NCI-H2081 treated with DMSO at 0.1 percent for 48 hours (cell line): ENCODE results near the gene CAD.

Experiments used
- DNase-seq: peaks from one replicate; lab custom pipeline; 2025; lab: John Stamatoyannopoulos, UW

CAD gene

DNA sequence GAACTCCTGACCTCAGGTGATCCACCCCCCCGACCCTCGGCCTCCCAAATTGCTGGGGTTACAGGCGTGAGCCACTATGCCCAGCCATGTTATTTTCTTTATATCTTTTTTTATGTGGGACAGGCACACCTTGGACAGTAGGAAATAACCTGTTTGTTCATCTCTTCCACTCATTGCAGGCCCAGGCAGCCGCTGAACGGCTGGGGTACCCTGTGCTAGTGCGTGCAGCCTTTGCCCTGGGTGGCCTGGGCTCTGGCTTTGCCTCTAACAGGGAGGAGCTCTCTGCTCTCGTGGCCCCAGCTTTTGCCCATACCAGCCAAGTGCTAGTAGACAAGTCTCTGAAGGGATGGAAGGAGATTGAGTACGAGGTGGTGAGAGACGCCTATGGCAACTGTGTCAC, 8.4 kb downstream of the CAD start:
- no peak for DNase-seq

DNA sequence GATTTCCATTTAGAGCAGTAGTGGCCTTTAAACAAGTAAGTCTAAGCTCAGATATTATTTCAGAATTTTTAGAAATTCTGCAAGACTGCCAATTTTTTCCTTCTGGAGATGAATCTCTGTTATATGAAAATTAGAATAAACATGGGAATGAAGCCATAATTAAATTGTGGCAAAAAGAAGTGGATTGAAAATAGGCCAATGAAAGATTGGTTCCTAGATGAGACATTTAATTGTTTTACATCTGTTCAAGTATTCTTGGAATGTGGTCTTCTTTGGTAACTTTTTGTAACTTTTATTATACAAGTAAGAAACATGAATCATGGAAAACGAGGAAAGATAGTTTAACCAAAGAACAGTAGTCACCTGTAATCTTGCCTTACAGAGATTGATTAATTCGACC, 10.3 kb downstream of the CAD start:
- DNase-seq: no peak

DNA sequence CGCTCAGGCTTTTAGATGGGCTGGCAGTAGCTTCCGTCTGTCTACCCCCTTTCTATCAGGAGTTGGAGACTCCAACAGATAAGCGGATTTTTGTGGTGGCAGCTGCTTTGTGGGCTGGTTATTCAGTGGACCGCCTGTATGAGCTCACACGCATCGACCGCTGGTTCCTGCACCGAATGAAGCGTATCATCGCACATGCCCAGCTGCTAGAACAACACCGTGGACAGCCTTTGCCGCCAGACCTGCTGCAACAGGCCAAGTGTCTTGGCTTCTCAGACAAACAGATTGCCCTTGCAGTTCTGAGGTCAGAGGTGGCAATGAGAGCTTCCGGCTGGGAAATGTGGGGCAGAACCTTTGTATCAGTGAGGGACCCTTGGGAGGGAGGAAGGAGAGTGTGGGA, 14.8 kb downstream of the CAD start:
- no peak for DNase-seq

DNA sequence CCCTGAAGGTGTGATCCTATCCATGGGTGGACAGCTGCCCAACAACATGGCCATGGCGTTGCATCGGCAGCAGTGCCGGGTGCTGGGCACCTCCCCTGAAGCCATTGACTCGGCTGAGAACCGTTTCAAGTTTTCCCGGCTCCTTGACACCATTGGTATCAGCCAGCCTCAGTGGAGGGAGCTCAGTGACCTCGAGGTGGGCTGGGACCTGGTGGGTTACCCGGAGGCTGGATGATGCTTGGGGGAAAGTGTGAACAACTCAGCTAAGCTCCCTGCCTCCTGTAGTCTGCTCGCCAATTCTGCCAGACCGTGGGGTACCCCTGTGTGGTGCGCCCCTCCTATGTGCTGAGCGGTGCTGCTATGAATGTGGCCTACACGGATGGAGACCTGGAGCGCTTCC, 16.2 kb downstream of the CAD start:
- DNase-seq: no peak

DNA sequence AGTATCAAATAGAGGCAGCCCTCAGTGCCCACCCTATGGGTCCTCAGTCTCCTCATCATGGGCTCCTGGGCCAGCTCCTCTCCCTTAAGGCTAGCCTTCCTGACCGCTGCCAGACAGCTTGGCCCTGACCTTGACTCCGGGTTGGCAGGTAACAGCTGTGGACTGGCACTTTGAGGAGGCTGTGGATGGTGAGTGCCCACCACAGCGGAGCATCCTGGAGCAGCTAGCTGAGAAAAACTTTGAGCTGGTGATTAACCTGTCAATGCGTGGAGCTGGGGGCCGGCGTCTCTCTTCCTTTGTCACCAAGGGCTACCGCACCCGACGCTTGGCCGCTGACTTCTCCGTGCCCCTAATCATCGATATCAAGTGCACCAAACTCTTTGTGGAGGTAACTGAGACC, 19.0 kb downstream of the CAD start:
- DNase-seq: no peak

DNA sequence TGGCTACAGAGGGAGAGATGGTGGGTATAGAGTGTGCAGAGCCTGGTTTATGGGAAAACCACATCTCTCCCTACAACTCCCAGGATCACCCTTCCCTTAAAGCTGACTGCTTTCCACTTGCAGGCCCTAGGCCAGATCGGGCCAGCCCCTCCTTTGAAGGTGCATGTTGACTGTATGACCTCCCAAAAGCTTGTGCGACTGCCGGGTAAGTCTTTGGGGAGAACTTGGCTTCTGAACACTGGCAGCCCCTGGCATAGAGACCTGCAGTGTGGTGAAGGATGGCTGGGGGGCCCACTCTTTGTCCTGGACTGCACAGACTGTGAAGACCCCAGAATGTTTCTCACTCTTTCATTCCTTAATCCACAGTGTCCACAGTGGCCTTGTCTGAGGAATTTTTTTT, 19.5 kb downstream of the CAD start:
- no peak for DNase-seq

DNA sequence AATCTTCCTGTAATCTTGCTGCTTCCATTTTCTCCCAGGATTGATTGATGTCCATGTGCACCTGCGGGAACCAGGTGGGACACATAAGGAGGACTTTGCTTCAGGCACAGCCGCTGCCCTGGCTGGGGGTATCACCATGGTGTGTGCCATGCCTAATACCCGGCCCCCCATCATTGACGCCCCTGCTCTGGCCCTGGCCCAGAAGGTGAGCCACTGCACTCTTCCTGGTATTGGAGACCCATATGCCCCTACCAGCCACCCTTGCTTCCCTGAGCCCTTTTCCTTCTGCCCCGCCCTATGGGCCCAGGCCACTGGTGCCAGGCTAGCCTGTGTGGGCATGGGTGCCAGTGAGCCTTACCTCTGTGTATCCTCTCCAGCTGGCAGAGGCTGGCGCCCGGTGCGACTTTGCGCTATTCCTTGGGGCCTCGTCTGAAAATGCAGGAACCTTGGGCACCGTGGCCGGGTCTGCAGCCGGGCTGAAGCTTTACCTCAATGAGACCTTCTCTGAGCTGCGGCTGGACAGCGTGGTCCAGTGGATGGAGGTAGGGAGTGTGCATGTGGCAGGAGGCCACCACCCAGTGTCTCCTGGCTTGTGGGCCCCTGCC, 20.3 kb downstream of the CAD start:
- DNase-seq: no peak

DNA sequence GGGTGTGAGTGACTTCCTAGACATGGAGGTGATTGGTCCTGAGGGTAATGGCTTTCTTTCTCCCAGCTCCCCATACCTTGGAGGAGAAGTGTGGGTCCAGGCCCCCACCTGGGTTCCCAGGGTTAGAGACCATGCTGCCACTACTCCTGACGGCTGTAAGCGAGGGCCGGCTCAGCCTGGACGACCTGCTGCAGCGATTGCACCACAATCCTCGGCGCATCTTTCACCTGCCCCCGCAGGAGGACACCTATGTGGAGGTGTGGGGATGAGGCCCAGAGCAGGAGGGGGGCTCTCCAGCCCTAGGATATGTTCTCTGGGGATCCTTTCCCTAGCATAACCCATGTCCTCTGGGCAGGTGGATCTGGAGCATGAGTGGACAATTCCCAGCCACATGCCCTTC, 21.8 kb downstream of the CAD start:
- no peak for DNase-seq

DNA sequence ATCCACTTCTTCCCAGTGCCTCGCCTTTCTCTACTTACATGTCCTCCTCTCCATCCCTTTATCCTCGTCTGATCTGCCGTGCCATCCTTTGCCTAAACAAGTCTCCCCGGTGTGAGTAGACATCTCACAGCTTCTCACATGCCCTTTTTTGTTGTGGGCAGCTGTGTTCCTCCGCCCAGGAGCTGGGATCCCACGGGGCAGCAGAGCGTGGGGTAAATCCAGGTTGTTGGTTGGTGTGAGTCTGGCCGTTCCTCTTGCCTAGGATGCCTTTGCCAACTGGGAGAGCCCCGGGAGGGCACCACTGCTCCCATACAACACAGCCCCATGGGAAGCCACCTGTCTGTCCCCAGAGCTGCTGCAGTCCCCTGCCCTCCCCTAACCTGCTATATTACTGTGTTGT, 23.2 kb downstream of the CAD start:
- DNase-seq: no peak

DNA sequence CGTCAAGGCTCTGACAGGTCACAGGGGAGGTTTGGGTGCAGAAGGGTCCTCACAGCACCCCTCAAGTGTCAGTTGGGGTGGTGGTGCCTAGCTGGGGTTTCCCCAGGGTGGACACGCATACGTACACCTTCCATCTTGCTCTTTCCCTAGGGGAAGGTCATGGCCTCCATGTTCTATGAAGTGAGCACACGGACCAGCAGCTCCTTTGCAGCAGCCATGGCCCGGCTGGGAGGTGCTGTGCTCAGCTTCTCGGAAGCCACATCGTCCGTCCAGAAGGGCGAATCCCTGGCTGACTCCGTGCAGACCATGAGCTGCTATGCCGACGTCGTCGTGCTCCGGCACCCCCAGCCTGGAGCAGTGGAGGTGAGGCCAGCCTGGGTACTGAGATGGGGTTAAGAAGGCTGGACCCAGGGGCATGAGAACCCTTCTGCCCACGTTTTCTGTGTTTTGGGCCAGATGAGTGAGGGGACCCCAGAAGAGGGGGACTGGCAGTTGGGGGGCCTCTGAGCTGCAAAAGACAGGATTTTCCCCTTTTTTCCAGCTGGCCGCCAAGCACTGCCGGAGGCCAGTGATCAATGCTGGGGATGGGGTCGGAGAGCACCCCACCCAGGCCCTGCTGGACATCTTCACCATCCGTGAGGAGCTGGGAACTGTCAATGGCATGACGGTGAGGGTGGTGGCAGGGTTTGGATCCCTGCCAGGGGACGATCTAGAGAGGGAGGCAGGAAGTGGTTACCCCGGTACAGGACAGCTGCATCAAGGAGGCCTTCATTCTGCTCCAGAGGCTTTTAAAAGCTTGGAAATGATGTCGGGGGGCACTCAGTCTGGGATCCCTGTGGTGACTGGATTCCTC, 24.8 kb downstream of the CAD start:
- DNase-seq: no peak

DNA sequence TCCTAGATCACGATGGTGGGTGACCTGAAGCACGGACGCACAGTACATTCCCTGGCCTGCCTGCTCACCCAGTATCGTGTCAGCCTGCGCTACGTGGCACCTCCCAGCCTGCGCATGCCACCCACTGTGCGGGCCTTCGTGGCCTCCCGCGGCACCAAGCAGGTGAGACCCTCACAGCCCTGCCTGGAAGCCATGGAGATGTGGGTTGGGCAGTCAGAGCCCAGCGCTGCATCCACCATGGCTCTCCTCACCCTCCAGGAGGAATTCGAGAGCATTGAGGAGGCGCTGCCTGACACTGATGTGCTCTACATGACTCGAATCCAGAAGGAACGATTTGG, 25.4 kb downstream of the CAD start:
- no peak for DNase-seq

DNA sequence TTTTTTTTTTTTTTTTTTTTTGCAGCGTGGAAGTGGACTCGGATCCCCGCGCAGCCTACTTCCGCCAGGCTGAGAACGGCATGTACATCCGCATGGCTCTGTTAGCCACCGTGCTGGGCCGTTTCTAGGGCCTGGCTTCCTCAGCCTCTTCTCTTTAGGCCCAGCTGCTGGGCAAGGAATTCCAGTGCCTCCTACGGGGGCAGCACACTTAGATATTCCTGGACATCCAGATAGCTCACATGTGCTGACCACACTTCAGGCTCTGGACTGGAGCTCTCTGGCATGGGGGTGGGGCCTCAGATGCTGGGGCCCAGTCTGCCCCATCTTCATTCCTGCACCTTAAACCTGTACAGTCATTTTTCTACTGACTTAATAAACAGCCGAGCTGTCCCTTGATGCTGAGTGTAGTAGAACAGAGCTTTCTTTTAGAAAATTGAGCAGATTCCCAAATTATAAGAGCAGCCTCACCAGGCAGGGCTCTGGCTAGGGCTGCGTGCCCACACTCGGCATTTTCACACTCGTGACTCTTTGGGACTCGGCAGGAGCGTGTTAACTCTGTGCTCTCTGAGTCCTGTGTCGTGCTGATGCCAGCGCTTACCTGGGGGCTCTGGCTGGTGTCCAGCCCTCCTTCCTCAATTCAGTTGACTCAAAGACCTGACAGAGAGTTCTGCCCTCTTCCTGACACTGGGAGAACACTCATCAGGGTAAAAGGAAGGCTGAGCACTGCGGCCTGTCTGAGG, 26.4 kb downstream of the CAD start:
- DNase-seq: no peak

DNA sequence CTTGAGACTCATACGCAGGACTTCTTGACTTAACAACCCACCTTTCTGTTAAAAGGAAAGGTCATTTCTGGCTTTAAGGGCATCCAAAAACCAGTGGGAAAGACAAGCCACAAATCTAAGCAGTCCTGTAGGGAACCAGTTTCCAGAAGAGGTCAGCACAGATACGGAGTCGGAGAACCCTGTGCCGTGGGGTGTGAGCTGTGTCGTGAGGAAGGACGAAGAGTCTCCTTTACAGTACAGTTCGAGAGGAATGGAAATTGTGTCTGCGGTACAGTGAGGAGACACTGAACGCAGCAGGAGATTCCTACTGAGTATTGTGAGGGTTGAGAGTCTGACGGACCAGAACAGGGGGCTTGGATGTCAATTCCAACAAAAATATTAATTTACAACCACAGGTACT, 27.9 kb downstream of the CAD start:
- DNase-seq: no peak

DNA sequence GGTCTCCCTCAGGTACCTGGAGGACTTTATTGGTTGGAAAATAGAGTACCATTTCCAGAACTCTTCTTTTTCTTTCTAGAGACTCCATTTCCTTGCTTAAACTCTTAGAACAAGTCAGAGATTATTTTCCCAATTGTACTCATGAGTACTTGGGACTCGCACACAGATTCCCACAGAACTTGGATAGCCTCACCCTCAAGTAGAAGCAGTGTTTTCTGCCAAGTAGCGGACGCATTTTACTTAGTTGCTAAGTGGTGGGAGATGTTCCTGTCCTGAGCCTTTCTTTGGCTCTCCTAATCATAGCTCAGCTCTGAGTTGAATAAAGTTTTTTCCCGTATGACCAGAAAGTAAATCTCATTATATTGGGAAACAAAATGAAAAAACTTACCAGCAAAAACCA, 28.5 kb downstream of the CAD start:
- no peak for DNase-seq

DNA sequence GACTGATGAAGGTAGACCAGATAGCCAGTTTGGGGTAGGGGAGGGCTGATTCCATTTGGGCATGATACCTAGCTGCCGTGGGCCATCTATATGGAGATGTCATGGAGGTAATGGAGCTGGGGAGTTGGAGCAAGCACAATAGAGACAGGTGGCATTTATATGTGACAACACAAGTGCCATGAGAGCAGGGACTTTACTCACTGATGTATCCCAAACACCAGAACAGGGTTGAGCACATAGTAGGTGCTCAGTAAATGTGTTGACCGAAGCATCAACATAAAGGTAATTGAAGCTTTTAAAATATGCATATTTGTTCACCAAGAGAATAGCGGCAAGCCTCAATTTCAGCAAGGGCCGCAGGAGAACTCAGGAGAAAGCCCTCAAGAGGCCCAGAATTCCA, 30.7 kb downstream of the CAD start:
- DNase-seq: no peak

DNA sequence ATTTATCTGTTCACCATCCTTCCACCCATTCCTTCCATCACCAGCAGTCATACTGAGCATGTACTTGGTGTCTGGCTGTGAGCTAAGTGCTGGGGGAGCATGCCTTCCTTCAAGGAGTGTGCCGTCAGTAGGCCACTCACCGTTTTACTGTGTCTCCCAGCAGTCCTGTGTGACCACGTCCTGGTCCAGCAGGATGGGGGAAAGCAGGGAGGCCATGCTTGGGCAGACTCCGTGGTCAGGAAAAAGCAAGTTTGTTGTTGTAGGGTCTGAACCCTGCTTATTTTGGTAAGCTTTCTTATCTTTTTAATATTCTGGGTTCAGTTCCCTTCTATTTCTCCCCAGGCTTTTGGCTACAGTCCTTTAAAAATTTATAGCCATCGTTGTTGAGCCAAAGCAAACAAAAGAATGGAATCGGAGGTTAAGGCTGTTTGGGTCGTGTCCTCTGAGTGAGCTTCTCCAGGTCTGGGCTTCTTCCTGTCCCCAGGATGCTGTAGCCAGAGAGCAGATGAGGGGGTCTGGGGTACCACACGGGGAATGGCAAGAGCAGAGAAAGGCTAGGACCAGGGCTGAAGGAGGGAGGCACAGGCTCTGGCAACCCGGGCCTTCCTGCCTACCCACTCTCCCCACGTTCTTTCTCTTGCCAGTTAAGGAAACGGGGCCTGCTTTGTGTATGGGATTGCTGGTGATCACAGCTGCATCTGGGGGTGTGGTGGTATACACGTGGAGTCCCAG, 32.2 kb downstream of the CAD start:
- DNase-seq: no peak

DNA sequence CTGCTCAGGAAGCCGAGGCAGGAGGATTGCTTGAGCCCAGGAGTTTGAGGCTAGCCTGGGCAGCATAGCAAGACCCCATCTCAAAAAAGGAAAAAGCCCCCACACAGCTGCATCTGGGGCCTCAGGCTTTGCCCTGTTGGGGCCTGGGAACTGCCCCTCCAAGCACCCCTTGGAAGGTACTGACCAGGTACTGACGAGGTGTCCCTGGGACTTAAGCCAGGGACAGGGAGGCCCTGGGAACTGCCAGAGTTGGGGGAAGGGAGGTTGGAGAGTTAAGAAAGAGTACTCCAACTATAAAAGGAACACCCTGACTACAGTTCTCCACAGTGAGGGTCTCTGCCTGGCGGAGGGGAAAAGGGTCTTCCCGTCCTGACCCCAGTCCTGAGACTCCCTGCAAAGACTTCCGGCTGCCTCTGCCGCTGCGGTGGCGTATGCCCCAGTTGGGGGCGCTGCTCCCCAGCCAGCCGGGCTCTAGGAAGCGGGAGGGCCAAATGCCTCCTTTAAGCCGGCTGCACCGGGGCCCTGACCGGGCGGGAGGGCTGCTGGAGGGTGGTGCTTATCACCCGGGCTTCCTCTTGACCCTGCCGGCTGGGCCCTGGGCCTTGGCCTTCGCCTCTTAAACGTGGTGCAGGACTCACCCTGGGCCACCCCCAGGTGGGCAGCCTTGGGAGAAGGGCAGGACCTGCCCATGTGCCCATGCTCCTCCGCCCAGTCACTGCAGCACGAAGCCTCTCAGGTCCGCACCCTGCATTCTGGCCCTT, 32.9 kb downstream of the CAD start:
- DNase-seq: no peak

DNA sequence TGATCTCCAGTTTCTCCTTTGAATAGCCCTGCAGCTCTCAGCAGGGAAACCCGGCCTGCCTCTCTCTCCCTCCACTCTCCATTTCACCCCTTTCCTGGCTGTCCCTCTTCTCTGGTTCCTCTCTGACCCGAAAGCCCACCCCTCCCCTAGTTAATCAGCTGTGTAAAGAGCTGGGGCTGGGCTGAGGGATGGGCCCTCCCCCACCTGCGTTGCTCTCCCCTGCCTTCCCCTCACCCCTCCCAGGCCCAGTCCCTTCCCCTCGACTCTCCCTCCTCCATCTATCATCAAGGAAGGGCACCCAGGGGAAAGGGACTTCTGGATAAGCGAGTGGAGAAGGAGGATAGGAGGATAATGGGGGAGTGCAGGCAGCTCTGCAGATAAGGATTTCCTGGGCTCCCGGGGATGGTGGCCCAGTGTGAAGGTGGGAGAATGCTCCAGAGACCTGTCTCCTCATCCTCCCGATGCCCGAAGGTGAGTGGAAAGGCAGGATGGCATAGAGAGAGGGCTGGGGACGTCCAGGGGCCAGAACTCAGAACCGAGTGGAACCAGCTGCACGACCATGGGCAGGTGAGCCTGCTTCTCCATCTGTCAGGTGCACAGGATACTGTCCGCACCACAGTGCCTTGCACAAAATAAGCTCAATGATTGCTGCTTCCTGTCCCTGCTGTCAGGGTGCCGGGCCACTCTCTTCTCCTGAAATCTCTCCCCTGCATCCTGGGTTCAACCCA, 33.6 kb downstream of the CAD start:
- no peak for DNase-seq

DNA sequence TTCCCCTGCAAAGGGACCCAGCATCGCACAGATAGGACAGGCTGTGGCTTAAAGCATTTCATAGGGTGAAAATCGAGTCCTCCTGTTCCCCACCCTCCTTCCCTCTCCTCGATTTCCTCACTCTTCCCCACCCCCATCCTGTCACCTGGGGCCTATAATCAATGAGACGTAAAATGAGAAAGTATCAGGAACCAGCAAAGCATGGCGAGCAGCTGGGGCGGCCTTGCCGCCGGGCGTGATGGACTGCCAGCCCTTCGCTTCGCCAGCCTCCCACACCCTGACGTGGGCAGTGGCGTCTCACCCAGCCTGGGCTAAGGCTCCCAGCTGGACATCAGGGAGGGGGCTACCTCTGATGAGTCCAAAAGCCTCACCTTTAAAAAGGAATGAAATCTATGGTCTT, 34.6 kb downstream of the CAD start:
- DNase-seq: no peak

DNA sequence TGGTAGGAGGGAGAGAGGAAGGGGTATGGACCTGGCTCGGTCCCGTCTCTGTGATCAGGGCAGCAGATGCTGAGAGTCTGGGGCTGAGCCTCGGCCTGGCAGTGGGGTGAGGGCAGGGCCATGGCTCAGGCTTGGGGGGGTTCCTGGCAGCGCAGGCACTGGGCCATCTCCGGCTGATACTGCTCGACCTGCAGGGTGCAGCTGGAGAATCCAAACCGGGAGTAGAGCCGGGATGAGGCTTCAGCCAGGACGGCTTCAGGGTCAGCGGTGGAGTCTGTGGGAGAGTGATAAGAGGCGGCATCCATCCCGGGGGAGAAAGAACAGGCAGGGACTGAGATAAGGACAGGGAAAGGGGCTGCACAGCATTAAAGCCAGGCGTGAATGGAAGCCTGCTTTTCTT, 38.0 kb downstream of the CAD start:
- DNase-seq: no peak

DNA sequence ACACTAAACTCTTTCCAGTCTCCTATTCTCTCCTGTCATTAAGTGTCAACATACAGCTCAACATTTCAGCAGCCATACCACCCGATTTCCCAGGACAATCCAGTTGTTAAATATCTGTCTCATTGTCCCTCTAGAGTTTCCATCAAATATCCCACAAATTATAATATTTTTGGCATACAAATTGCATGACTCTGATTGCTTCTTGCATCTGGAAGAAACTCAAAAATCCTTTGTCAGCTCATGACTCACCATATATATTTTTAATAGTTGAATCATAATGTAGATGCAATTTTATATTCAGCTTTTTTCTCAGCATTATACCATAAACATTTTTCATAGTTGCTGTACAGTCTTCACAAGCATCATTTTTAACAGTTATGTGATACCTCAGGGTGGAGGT, 38.5 kb downstream of the CAD start:
- DNase-seq: no peak
